GM12878 (cell line): ENCODE results near the gene ICA1. TPM values are rescaled to one million over a fixed set of nuclear protein-coding genes. Genes with fewer than 3 reads are reported as not detected.
A peak's percentile ranks its signal among the peaks of the same experiment; 100 is the strongest.

ENCODE experiments used
- ASH2L ChIP-seq: fragments of 300-600, 200-600 bp; sonication (generic); IDR thresholded peaks from 2 replicates; pipeline ENCODE4 v1.6.1; 2017; ENCODE audit warnings: low read depth, mild to moderate bottlenecking, borderline replicate concordance
- ATF2 ChIP-seq: IDR thresholded peaks from 2 replicates; pipeline ENCODE4 v1.6.1; 2012; ENCODE audit warnings: low read length, inconsistent platforms
- BHLHE40 ChIP-seq, 2 experiments: fragments of 450-650 bp in 1 of 2; IDR thresholded peaks; 2 replicates each; pipeline ENCODE4 v1.6.1; 2011 to 2017; ENCODE audit warnings: low read depth in 2 of 2, borderline replicate concordance in 1 of 2, improper control_type of control experiment in 1 of 2, low read length in 1 of 2, mild to moderate bottlenecking in 1 of 2
- FOXK2 ChIP-seq: fragments of 450-650 bp; IDR thresholded peaks from 2 replicates; pipeline ENCODE4 v1.6.1; 2017; ENCODE audit warnings: mild to moderate bottlenecking, moderate library complexity
- IKZF1 ChIP-seq: fragments of 450-650 bp; conservative IDR thresholded peaks from 2 replicates; pipeline ENCODE4 v1.6.1; 2017; ENCODE audit warnings: antibody characterized with exemption, mild to moderate bottlenecking
- NFYB ChIP-seq: IDR thresholded peaks from 2 replicates; pipeline ENCODE4 v1.6.1; 2011; ENCODE audit warnings: low read depth, mild to moderate bottlenecking, low read length, improper control_type of control experiment, moderate library complexity; ENCODE audit not compliant: insufficient read depth
- PKNOX1 ChIP-seq: fragments of 450-650 bp; IDR thresholded peaks from 2 replicates; pipeline ENCODE4 v1.6.1; 2016; ENCODE audit warnings: mild to moderate bottlenecking
- PML ChIP-seq: IDR thresholded peaks from 2 replicates; pipeline ENCODE4 v1.6.1; 2012; ENCODE audit warnings: low read length, inconsistent platforms
- POU2F2 ChIP-seq: IDR thresholded peaks from 3 replicates; pipeline ENCODE4 v1.6.1; 2011; ENCODE audit warnings: low read depth, mild to moderate bottlenecking, low read length, borderline replicate concordance
- RELA ChIP-seq: fragments of 450-650 bp; IDR thresholded peaks from 2 replicates; pipeline ENCODE4 v1.8.0; 2014; ENCODE audit warnings: borderline replicate concordance; ENCODE audit not compliant: partially characterized antibody
- ZBTB33 ChIP-seq: fragments of 450-650 bp; IDR thresholded peaks from 2 replicates; pipeline ENCODE4 v1.6.1; 2017; ENCODE audit warnings: mild to moderate bottlenecking
- ZNF24 ChIP-seq: fragments of 450-650 bp; IDR thresholded peaks from 2 replicates; pipeline ENCODE4 v1.6.1; 2017; ENCODE audit warnings: antibody characterized with exemption, mild to moderate bottlenecking
- polyA plus RNA-seq, 11 experiments: library from polyadenylated mRNA; depleted of rRNA in 4 of 11; unstranded in 6 of 11; stranded (reverse) in 5 of 11; fragments of >200 nt; fragmentation: Nextera tagmentation in 4 of 11; fragmentation: Illumina TruSeq in 1 of 11; extraction: Ambion mirVana in 4 of 11; extraction: Trizol in 1 of 11; gene quantifications; 1 replicate in 1 of 11; 2 replicates in 10 of 11; pipeline versions ENCODE4 v1.2.1 to v1.2.3, GENCODE V29; 2011 to 2016; ENCODE audit warnings: inconsistent platforms in 2 of 11, missing spikeins in 2 of 11, low read depth in 1 of 11
- total RNA-seq, 4 experiments: library from RNA; depleted of rRNA in 3 of 4; stranded (reverse); fragments of >200 nt in 3 of 4; fragmentation: Illumina TruSeq in 1 of 4; extraction: Trizol in 1 of 4; gene quantifications; 2 replicates each; pipeline versions ENCODE4 v1.2.1 to v1.2.3, GENCODE V29; 2013 to 2021
- TF ChIP-seq, protein P1 (sequence below): fragments of 450-650 bp; IDR thresholded peaks from 2 replicates; pipeline ENCODE4 v1.6.1; 2017; ENCODE audit warnings: mild to moderate bottlenecking, moderate library complexity
- TF ChIP-seq, protein P2 (sequence below): fragments of 450-650 bp; IDR thresholded peaks from 2 replicates; pipeline ENCODE4 v1.6.1; 2018; ENCODE audit warnings: borderline replicate concordance, mild to moderate bottlenecking; ENCODE audit not compliant: partially characterized antibody
- TF ChIP-seq, protein P3 (sequence below): IDR thresholded peaks from 2 replicates; pipeline ENCODE4 v1.6.1; 2011; ENCODE audit warnings: mild to moderate bottlenecking, low read depth, low read length, moderate library complexity; ENCODE audit not compliant: insufficient replicate concordance

The ICA1 gene
- total and polyA plus RNA-seq, 10 of the 15 experiments (the other 5 are each of a cell fraction or from before 2014, with no cell fraction given), result 1.3 to 35.1 (median 3.3) TPM

GRCh38 chr7:8131694-8132605, 130.0 kb downstream of the ICA1 start (continued):
- TF ChIP-seq PKNOX1 (peak; percentile 50; the same call in 1 of the 2 replicates), ZBTB33 (no peak), ZNF24 (peak; percentile 84), IKZF1 (peak; percentile 93), RELA (peak; percentile 12), POU2F2 (peak; percentile 56; the same call in 2 of the 3 replicates), NFYB (no peak), BHLHE40 (IDR thresholded peaks at IDR 0.05; ENCODE audit: borderline replicate concordance in 1 of 2, low read depth in 2 of 2, low read length in 1 of 2) (peak in 1 of 2 experiments; percentile 60; a peak in 2 of 4 replicates), FOXK2 (no peak), ASH2L (no peak), PML (no peak), ATF2 (no peak)
- TF ChIP-seq, protein P1, sequence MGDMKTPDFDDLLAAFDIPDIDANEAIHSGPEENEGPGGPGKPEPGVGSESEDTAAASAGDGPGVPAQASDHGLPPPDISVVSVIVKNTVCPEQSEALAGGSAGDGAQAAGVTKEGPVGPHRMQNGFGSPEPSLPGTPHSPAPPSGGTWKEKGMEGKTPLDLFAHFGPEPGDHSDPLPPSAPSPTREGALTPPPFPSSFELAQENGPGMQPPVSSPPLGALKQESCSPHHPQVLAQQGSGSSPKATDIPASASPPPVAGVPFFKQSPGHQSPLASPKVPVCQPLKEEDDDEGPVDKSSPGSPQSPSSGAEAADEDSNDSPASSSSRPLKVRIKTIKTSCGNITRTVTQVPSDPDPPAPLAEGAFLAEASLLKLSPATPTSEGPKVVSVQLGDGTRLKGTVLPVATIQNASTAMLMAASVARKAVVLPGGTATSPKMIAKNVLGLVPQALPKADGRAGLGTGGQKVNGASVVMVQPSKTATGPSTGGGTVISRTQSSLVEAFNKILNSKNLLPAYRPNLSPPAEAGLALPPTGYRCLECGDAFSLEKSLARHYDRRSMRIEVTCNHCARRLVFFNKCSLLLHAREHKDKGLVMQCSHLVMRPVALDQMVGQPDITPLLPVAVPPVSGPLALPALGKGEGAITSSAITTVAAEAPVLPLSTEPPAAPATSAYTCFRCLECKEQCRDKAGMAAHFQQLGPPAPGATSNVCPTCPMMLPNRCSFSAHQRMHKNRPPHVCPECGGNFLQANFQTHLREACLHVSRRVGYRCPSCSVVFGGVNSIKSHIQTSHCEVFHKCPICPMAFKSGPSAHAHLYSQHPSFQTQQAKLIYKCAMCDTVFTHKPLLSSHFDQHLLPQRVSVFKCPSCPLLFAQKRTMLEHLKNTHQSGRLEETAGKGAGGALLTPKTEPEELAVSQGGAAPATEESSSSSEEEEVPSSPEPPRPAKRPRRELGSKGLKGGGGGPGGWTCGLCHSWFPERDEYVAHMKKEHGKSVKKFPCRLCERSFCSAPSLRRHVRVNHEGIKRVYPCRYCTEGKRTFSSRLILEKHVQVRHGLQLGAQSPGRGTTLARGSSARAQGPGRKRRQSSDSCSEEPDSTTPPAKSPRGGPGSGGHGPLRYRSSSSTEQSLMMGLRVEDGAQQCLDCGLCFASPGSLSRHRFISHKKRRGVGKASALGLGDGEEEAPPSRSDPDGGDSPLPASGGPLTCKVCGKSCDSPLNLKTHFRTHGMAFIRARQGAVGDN, result peak; percentile 92
- TF ChIP-seq, protein P2, sequence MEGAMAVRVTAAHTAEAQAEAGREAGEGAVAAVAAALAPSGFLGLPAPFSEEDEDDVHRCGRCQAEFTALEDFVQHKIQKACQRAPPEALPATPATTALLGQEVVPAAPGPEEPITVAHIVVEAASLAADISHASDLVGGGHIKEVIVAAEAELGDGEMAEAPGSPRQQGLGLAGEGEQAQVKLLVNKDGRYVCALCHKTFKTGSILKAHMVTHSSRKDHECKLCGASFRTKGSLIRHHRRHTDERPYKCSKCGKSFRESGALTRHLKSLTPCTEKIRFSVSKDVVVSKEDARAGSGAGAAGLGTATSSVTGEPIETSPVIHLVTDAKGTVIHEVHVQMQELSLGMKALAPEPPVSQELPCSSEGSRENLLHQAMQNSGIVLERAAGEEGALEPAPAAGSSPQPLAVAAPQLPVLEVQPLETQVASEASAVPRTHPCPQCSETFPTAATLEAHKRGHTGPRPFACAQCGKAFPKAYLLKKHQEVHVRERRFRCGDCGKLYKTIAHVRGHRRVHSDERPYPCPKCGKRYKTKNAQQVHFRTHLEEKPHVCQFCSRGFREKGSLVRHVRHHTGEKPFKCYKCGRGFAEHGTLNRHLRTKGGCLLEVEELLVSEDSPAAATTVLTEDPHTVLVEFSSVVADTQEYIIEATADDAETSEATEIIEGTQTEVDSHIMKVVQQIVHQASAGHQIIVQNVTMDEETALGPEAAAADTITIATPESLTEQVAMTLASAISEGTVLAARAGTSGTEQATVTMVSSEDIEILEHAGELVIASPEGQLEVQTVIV, result no peak
- TF ChIP-seq, protein P3, sequence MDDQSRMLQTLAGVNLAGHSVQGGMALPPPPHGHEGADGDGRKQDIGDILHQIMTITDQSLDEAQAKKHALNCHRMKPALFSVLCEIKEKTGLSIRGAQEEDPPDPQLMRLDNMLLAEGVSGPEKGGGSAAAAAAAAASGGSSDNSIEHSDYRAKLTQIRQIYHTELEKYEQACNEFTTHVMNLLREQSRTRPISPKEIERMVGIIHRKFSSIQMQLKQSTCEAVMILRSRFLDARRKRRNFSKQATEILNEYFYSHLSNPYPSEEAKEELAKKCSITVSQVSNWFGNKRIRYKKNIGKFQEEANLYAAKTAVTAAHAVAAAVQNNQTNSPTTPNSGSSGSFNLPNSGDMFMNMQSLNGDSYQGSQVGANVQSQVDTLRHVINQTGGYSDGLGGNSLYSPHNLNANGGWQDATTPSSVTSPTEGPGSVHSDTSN, result no peak
